HEK293 (cell line): Measurements from ENCODE around the gene SLC32A1.
A peak's percentile ranks its signal among the peaks of the same experiment; 100 is the strongest.

Source experiments
- CTCF ChIA-PET: fragments of 350-600 bp; formaldehyde crosslinking; extraction: SDS; loops from one replicate; lab custom pipeline; 2021; ENCODE audit warnings: antibody characterized with exemption; lab: Yijun Ruan, JAX
- POLR2A ChIA-PET: fragments of 300-600 bp; formaldehyde crosslinking; extraction: SDS; loops from one replicate; lab custom pipeline; 2020; ENCODE audit warnings: antibody characterized with exemption, inconsistent platforms; lab: Yijun Ruan, JAX
- H3K27ac ChIP-seq: fragments of 200-500 bp; sonication (Bioruptor generic); 2 replicates; pipeline ENCODE4 v1.5.1; 2014; ENCODE audit warnings: low read depth, low read length, control low read depth, inconsistent platforms; ENCODE audit errors: extremely low read depth
- H3K36me3 ChIP-seq, 2 experiments: fragments of 200-500 bp in 1 of 2; sonication (Bioruptor generic) in 1 of 2; 1 replicate in 1 of 2; 2 replicates in 1 of 2; pipeline ENCODE4 v1.5.1; 2014 to 2017; ENCODE audit warnings: inconsistent platforms in 2 of 2, low read length in 2 of 2; ENCODE audit not compliant: control insufficient read depth in 2 of 2, insufficient read depth in 1 of 2
- H3K4me1 ChIP-seq: fragments of 200-500 bp; sonication (Bioruptor generic); 2 replicates; pipeline ENCODE4 v1.5.1; 2014; ENCODE audit warnings: mild to moderate bottlenecking, low read length, inconsistent platforms; ENCODE audit not compliant: control insufficient read depth, insufficient read depth
- H3K4me3 ChIP-seq: 2 replicates; pipeline ENCODE4 v1.5.1; 2011; ENCODE audit warnings: low read depth, mild to moderate bottlenecking, control low read depth, low read length, moderate library complexity
- H3K9me3 ChIP-seq: fragments of 200-500 bp; sonication (Bioruptor generic); 2 replicates; pipeline ENCODE4 v1.5.1; 2014; ENCODE audit warnings: low read depth, low read length, inconsistent platforms; ENCODE audit not compliant: control insufficient read depth, insufficient read depth
- BCL6B ChIP-seq: fragments of 450-650 bp; formaldehyde crosslinking; IDR thresholded peaks from 2 replicates; pipeline ENCODE4 v1.5.1; 2017; ENCODE audit warnings: missing biosample characterization, missing genetic modification characterization
- KLF9 ChIP-seq: fragments of 450-650 bp; formaldehyde crosslinking; IDR thresholded peaks from 2 replicates; pipeline ENCODE4 v1.5.1; 2016; ENCODE audit warnings: missing biosample characterization, missing genetic modification characterization, low read depth
- PRDM1 ChIP-seq: fragments of 450-650 bp; formaldehyde crosslinking; IDR thresholded peaks from 2 replicates; pipeline ENCODE4; 2016; ENCODE audit warnings: missing biosample characterization, missing genetic modification characterization
- REPIN1 ChIP-seq: fragments of 450-650 bp; formaldehyde crosslinking; IDR thresholded peaks from 2 replicates; pipeline ENCODE4 v1.5.1; 2017; ENCODE audit warnings: missing biosample characterization, missing genetic modification characterization, low read depth
- SCRT2 ChIP-seq: fragments of 450-650 bp; formaldehyde crosslinking; IDR thresholded peaks from 2 replicates; pipeline ENCODE4 v1.5.1; 2016; ENCODE audit warnings: missing biosample characterization, missing genetic modification characterization
- SP2 ChIP-seq: fragments of 450-650 bp; formaldehyde crosslinking; IDR thresholded peaks from 2 replicates; pipeline ENCODE4 v1.5.1; 2016; ENCODE audit warnings: missing biosample characterization, missing genetic modification characterization
- WT1 ChIP-seq: fragments of 450-650 bp; formaldehyde crosslinking; IDR thresholded peaks from 2 replicates; pipeline ENCODE4 v1.5.1; 2016; ENCODE audit warnings: missing biosample characterization, missing genetic modification characterization
- ZBTB17 ChIP-seq: fragments of 450-650 bp; formaldehyde crosslinking; IDR thresholded peaks from 2 replicates; pipeline ENCODE4 v1.5.1; 2016; ENCODE audit warnings: missing biosample characterization, missing genetic modification characterization
- ZBTB7A ChIP-seq: fragments of 450-650 bp; formaldehyde crosslinking; IDR thresholded peaks from 2 replicates; pipeline ENCODE4 v1.5.1; 2016; ENCODE audit warnings: low read depth, missing biosample characterization, missing genetic modification characterization
- ZNF112 ChIP-seq: fragments of 450-650 bp; formaldehyde crosslinking; IDR thresholded peaks from 2 replicates; pipeline ENCODE4 v1.5.0; 2017; ENCODE audit warnings: missing biosample characterization, missing genetic modification characterization
- ZNF132 ChIP-seq: fragments of 450-650 bp; formaldehyde crosslinking; IDR thresholded peaks from 2 replicates; pipeline ENCODE4 v1.5.1; 2017; ENCODE audit warnings: missing biosample characterization, missing genetic modification characterization, borderline replicate concordance
- ZNF138 ChIP-seq: fragments of 450-650 bp; formaldehyde crosslinking; IDR thresholded peaks from 2 replicates; pipeline ENCODE4 v1.5.1; 2016; ENCODE audit warnings: missing biosample characterization, missing genetic modification characterization, borderline replicate concordance
- ZNF335 ChIP-seq: fragments of 450-650 bp; formaldehyde crosslinking; conservative IDR thresholded peaks from 2 replicates; pipeline ENCODE4 v1.5.1; 2016; ENCODE audit warnings: missing biosample characterization, missing genetic modification characterization
- ZNF561 ChIP-seq: fragments of 450-650 bp; IDR thresholded peaks from 2 replicates; pipeline ENCODE4 v1.5.1; 2018; ENCODE audit warnings: missing biosample characterization, missing genetic modification characterization, borderline replicate concordance
- ZNF692 ChIP-seq: fragments of 450-650 bp; formaldehyde crosslinking; IDR thresholded peaks from 2 replicates; pipeline ENCODE4 v1.5.1; 2016; ENCODE audit warnings: missing biosample characterization, missing genetic modification characterization
- TF ChIP-seq, protein P1 (sequence below): fragments of 450-650 bp; formaldehyde crosslinking; IDR thresholded peaks from 2 replicates; pipeline ENCODE4 v1.5.1; 2017; ENCODE audit warnings: missing biosample characterization, missing genetic modification characterization
- TF ChIP-seq, protein P2 (sequence below): fragments of 450-650 bp; formaldehyde crosslinking; IDR thresholded peaks from 2 replicates; pipeline ENCODE4 v1.5.1; 2016; ENCODE audit warnings: missing biosample characterization, missing genetic modification characterization

Gene SLC32A1

GRCh38 chr20:38728911-38729642 is 4.8 kb downstream of the SLC32A1 start:
- Histone ChIP-seq H3K9me3 (no peaks in the 10 kb centered on the region), H3K36me3 (no peaks in the 10 kb centered on the region), H3K27ac (no peak overlapping the region), H3K4me3 (no peak overlapping the region), H3K4me1 (0 out of 2 replicates have a peak, but pooled peaks cover 3% of the 10 kb centered on the region)
- POLR2A ChIA-PET, result no interaction called here
- TF ChIP-seq ZNF561 (tag by site-specific recombination) (0 out of 2 replicates have a peak, but pooled peaks have one; percentile 21), SP2 (tag by site-specific recombination) (peak; percentile 20; the same call in 1 of the 2 replicates), ZNF335 (tag by site-specific recombination) (peak; percentile 43; the same call in 1 of the 2 replicates), ZNF138 (tag by site-specific recombination) (no peak), ZNF112 (tag by site-specific recombination) (no peak), REPIN1 (tag by site-specific recombination) (no peak), WT1 (tag by site-specific recombination) (0 out of 2 replicates have a peak, but pooled peaks have one; percentile 21), ZNF692 (no peak), BCL6B (tag by site-specific recombination) (no peak), ZNF132 (no peak), SCRT2 (tag by site-specific recombination) (no peak), PRDM1 (tag by site-specific recombination) (no peak), ZBTB7A (tag by site-specific recombination) (no peak), ZBTB17 (no peak)
- TF ChIP-seq, protein P1, sequence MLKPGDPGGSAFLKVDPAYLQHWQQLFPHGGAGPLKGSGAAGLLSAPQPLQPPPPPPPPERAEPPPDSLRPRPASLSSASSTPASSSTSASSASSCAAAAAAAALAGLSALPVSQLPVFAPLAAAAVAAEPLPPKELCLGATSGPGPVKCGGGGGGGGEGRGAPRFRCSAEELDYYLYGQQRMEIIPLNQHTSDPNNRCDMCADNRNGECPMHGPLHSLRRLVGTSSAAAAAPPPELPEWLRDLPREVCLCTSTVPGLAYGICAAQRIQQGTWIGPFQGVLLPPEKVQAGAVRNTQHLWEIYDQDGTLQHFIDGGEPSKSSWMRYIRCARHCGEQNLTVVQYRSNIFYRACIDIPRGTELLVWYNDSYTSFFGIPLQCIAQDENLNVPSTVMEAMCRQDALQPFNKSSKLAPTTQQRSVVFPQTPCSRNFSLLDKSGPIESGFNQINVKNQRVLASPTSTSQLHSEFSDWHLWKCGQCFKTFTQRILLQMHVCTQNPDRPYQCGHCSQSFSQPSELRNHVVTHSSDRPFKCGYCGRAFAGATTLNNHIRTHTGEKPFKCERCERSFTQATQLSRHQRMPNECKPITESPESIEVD, result no peak
- TF ChIP-seq, protein P2, sequence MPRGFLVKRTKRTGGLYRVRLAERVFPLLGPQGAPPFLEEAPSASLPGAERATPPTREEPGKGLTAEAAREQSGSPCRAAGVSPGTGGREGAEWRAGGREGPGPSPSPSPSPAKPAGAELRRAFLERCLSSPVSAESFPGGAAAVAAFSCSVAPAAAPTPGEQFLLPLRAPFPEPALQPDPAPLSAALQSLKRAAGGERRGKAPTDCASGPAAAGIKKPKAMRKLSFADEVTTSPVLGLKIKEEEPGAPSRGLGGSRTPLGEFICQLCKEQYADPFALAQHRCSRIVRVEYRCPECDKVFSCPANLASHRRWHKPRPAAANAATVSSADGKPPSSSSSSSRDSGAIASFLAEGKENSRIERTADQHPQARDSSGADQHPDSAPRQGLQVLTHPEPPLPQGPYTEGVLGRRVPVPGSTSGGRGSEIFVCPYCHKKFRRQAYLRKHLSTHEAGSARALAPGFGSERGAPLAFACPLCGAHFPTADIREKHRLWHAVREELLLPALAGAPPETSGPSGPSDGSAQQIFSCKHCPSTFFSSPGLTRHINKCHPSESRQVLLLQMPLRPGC, result no peak
- CTCF ChIA-PET, result interaction anchor here (0.6 to 1.1 kb wide), 6 partner anchors 22 to 786 kb away, joined by 3 to 6 read pairs (median 3); no protein-coding TSS in a partner anchor

DNA sequence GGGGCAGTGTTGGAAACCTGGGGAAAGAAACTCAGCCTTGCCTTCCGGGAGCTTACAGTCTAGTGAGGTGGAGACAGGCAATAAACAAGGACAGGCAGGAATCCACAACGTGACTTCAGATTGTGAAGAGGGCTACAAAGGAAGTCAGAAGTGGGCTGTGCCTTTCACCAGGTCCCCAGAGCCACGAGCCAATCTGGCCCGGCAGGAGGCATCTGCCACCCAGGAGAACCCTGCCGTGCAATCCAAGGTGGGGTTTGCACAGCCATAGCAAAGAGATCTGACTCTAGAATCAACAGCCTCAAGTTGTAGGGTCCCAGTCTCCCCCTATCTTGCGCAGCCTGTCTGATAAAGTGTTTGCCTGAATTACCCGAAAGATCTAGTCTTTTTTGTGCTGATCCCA is 5.5 kb downstream of the SLC32A1 start:
- H3K4me1 ChIP-seq, result no peaks in the 10 kb centered on the region
- CTCF ChIA-PET, result interaction anchor here (0.6 to 1.1 kb wide), 5 partner anchors 22 to 787 kb away, joined by 3 to 6 read pairs (median 3); no protein-coding TSS in a partner anchor
- TF ChIP-seq KLF9 (tag by site-specific recombination) (no peak), ZNF335 (tag by site-specific recombination) (peak; percentile 34; the same call in 1 of the 2 replicates)
- TF ChIP-seq, all 188 proteins: peak for 1
- H3K36me3 ChIP-seq, result no peaks in the 10 kb centered on the region
- H3K27ac ChIP-seq, result no peak overlapping the region
- H3K4me3 ChIP-seq, result no peak overlapping the region
- no peaks in the 10 kb centered on the region for H3K9me3 ChIP-seq
- POLR2A ChIA-PET, result no interaction called here
